Activated naive CD4-positive, alpha-beta T cell treated with anti-CD3 and anti-CD28 coated beads, Interleukin-2, amount 50 U/mL, for 16 hours (primary cell): Measurements from ENCODE around the gene MICB.
"Not testable (repeated sequence)": the region's sequence is repeated elsewhere in the genome, so short reads cannot be mapped to it uniquely, and the experiment has no call there.

Experiments used
- DNase-seq: peaks from one replicate; pipeline ENCODE4 v3.0.0-alpha.2; 2020

MICB gene

GRCh38 chr6:31476515-31477139, 21.3 kb upstream of the MICB start:
- no peak for DNase-seq

- no peak for DNase-seq
These were observed 20.4 kb upstream of the MICB start for GRCh38 chr6:31477521-31477920.

- no peak for DNase-seq
These were observed 19.6 kb upstream of the MICB start for GRCh38 chr6:31478186-31478950.

- DNase-seq = no peak
These were observed 18.6 kb upstream of the MICB start for GRCh38 chr6:31479151-31479932.

GRCh38 chr6:31479933-31480535, 17.9 kb upstream of the MICB start:
- DNase-seq = no peak

- DNase-seq = no peak
These were observed 17.4 kb upstream of the MICB start for GRCh38 chr6:31480574-31480973.

- no peak for DNase-seq
These were observed 14.6 kb upstream of the MICB start for GRCh38 chr6:31483392-31483791.

- DNase-seq = no peak
These were observed 12.9 kb upstream of the MICB start for GRCh38 chr6:31485055-31485454.

- DNase-seq = not testable (repeated sequence)
These were observed 11.7 kb upstream of the MICB start for GRCh38 chr6:31486065-31486837.

- not testable (repeated sequence) for DNase-seq
These were observed 10.3 kb upstream of the MICB start for GRCh38 chr6:31487674-31488073.

- DNase-seq = no peak
These were observed 8.9 kb upstream of the MICB start for GRCh38 chr6:31489086-31489485.

- no peak for DNase-seq
These were observed 7.7 kb upstream of the MICB start for GRCh38 chr6:31490115-31490873.

- not testable (repeated sequence) for DNase-seq
These were observed 4.4 kb upstream of the MICB start for GRCh38 chr6:31493550-31493874.

- peak; percentile 83 for DNase-seq
These were observed 3.9 kb upstream of the MICB start for GRCh38 chr6:31493875-31494694.

- DNase-seq = no peak
These were observed 2.4 kb upstream of the MICB start for GRCh38 chr6:31495580-31495979.

GRCh38 chr6:31496826-31497225, 1.1 kb upstream of the MICB start:
- not testable (repeated sequence) for DNase-seq

GRCh38 chr6:31498748-31499147, 803 bp downstream of the MICB start:
- DNase-seq = no peak

- DNase-seq = not testable (repeated sequence)
These were observed 1.7 kb downstream of the MICB start for GRCh38 chr6:31499648-31500047.

- DNase-seq = no peak
These were observed 4.6 kb downstream of the MICB start for GRCh38 chr6:31502586-31502985.

- not testable (repeated sequence) for DNase-seq
These were observed 11.1 kb downstream of the MICB start for GRCh38 chr6:31509036-31509435.

- no peak for DNase-seq
These were observed 12.1 kb downstream of the MICB start for GRCh38 chr6:31510007-31510406.
